ENCODE results near the gene ARHGAP4.

- TF ChIP-seq CTCF (conservative IDR thresholded peaks at IDR 0.05) (no peak), EZH2 (IDR thresholded peaks at IDR 0.05; ENCODE audit: low read depth) (no peak)
These were observed 47.0 kb downstream of the ARHGAP4 start for GRCh38 chrX:153878969-153879653.
